GM12878 (cell line): ENCODE data around the gene PRKAR2B. TPM values are rescaled to one million over a fixed set of nuclear protein-coding genes. Genes with fewer than 3 reads are reported as not detected.

Experiments
- ATAC-seq: fragments of 200-7000 bp; cut with Tn5 transposase; 3 replicates; pipeline ENCODE4 v1.9.1; 2020; ENCODE audit warnings: mild to moderate bottlenecking, moderate library complexity
- BruUV-seq: library from RNA; stranded (reverse); fragments of 400-500 nt; replicated peaks from 2 replicates; lab custom pipeline; 2021; lab: Mats Ljungman, UMichigan
- CTCF ChIA-PET: fragments of 300-600 bp; sonication (Branson Sonifier 250); formaldehyde crosslinking; extraction: SDS; loops from one replicate; lab custom pipeline; 2021; ENCODE audit warnings: inconsistent platforms; lab: Yijun Ruan, JAX
- POLR2A ChIA-PET: fragments of 350-600 bp; formaldehyde crosslinking; extraction: SDS; loops from one replicate; lab custom pipeline; 2021; ENCODE audit warnings: inconsistent platforms; lab: Charles Lee
- RAD21 ChIA-PET: fragments of 300-600 bp; sonication (Branson Sonifier 250); formaldehyde crosslinking; loops from one replicate; lab custom pipeline; 2023; ENCODE audit warnings: antibody characterized with exemption; ENCODE audit not compliant: unreplicated experiment; lab: Charles Lee
- SMC1A ChIA-PET: fragments of 300-600 bp; sonication (Branson Sonifier 250); formaldehyde crosslinking; loops from one replicate; lab custom pipeline; 2023; ENCODE audit not compliant: unreplicated experiment, uncharacterized antibody; lab: Charles Lee
- DNase-seq: peaks from one replicate; pipeline ENCODE4 v3.0.0-alpha.2; 2011; ENCODE audit warnings: low read depth, low spot score
- FAIRE-seq: peaks from 3 replicates; lab custom pipeline; 2011; peaks lifted over from hg19 to GRCh38; lab: Jason Lieb, UNC
- H2AFZ ChIP-seq: 2 replicates; pipeline ENCODE4 v1.6.0; 2011; ENCODE audit warnings: low read depth, low read length, control low read depth; ENCODE audit not compliant: control insufficient read depth
- H3K27ac ChIP-seq: 2 replicates; pipeline ENCODE4 v1.5.1; 2011; ENCODE audit warnings: control low read depth; ENCODE audit not compliant: control insufficient read depth, insufficient read depth
- H3K27me3 ChIP-seq, 2 experiments: replicated peaks in 1 of 2; 2 replicates each; pipeline versions ENCODE4 v1.6.0 to v1.6.1; 2011; ENCODE audit warnings: low read length in 1 of 2; ENCODE audit not compliant: control insufficient read depth in 2 of 2, insufficient read depth in 2 of 2
- H3K36me3 ChIP-seq, 2 experiments: 2 replicates each; pipeline ENCODE4 v1.5.1; 2011; ENCODE audit warnings: low read length in 1 of 2; ENCODE audit not compliant: control insufficient read depth in 2 of 2, insufficient read depth in 2 of 2
- H3K4me1 ChIP-seq: 2 replicates; pipeline ENCODE4 v1.6.1; 2011; ENCODE audit warnings: mild to moderate bottlenecking, low read length, moderate library complexity, mixed read lengths; ENCODE audit not compliant: control insufficient read depth, insufficient read depth
- H3K4me2 ChIP-seq: 2 replicates; pipeline ENCODE4 v1.6.0; 2011; ENCODE audit warnings: control low read depth; ENCODE audit not compliant: control insufficient read depth, insufficient read depth
- H3K4me3 ChIP-seq: fragments of 200-600 bp; sonication (generic); 2 replicates; pipeline ENCODE4 v1.5.1; 2016
- H3K79me2 ChIP-seq: 2 replicates; pipeline ENCODE4 v1.6.0; 2011; ENCODE audit warnings: low read length; ENCODE audit not compliant: control insufficient read depth, insufficient read depth
- H3K9ac ChIP-seq: 2 replicates; pipeline ENCODE4 v1.8.0; 2011; ENCODE audit warnings: low read length, control low read depth, mixed read lengths; ENCODE audit not compliant: control insufficient read depth, insufficient read depth
- H3K9me3 ChIP-seq: replicated peaks from 3 replicates; pipeline ENCODE4 v1.5.1; 2011; ENCODE audit warnings: mild to moderate bottlenecking, low read length; ENCODE audit not compliant: control insufficient read depth, insufficient read depth
- H4K20me1 ChIP-seq: 2 replicates; pipeline ENCODE4 v1.6.0; 2011; ENCODE audit not compliant: control insufficient read depth, insufficient read depth
- BHLHE40 ChIP-seq, 2 experiments: fragments of 450-650 bp in 1 of 2; IDR thresholded peaks; 2 replicates each; pipeline ENCODE4 v1.6.1; 2011 to 2017; ENCODE audit warnings: low read depth in 2 of 2, borderline replicate concordance in 1 of 2, improper control_type of control experiment in 1 of 2, low read length in 1 of 2, mild to moderate bottlenecking in 1 of 2
- CREM ChIP-seq: IDR thresholded peaks from 2 replicates; pipeline ENCODE4 v1.6.1; 2014; ENCODE audit warnings: antibody characterized with exemption, low read depth
- GABPA ChIP-seq: IDR thresholded peaks from 2 replicates; pipeline ENCODE4 v1.6.1; 2014; ENCODE audit warnings: antibody characterized with exemption, low read depth, mild to moderate bottlenecking, inconsistent platforms
- KLF5 ChIP-seq: fragments of 450-650 bp; IDR thresholded peaks from 2 replicates; pipeline ENCODE4 v1.6.1; 2014; ENCODE audit warnings: mild to moderate bottlenecking; ENCODE audit not compliant: partially characterized antibody
- MYB ChIP-seq: fragments of 150-350 bp; IDR thresholded peaks from 2 replicates; pipeline ENCODE4 v1.6.1; 2014; ENCODE audit warnings: mild to moderate bottlenecking, low read depth, low read length, borderline replicate concordance
- NFXL1 ChIP-seq: fragments of 450-650 bp; IDR thresholded peaks from 2 replicates; pipeline ENCODE4 v1.6.1; 2017; ENCODE audit warnings: antibody characterized with exemption, mild to moderate bottlenecking, borderline replicate concordance
- NR2C1 ChIP-seq: fragments of 450-650 bp; IDR thresholded peaks from 2 replicates; pipeline ENCODE4 v1.6.1; 2017; ENCODE audit warnings: antibody characterized with exemption, mild to moderate bottlenecking, moderate library complexity
- RBBP5 ChIP-seq: fragments of 200-600 bp; sonication (generic); conservative IDR thresholded peaks from 2 replicates; pipeline ENCODE4 v1.6.1; 2016
- RCOR1 ChIP-seq: conservative IDR thresholded peaks from 2 replicates; pipeline ENCODE4 v1.6.1; 2012; ENCODE audit warnings: low read depth, low read length, improper control_type of control experiment
- SREBF1 ChIP-seq: IDR thresholded peaks from 2 replicates; pipeline ENCODE4 v1.6.1; 2012; ENCODE audit warnings: mild to moderate bottlenecking, low read length
- SUPT20H ChIP-seq: IDR thresholded peaks from 2 replicates; pipeline ENCODE4 v1.6.1; 2011; ENCODE audit warnings: low read depth, mild to moderate bottlenecking, low read length, moderate library complexity, borderline replicate concordance; ENCODE audit not compliant: control insufficient read depth
- WGBS: methylation state at CpG from one replicate; pipeline ENCODE4 v1.1.6; 2016; ENCODE audit warnings: low lambda C conversion rate; ENCODE audit not compliant: insufficient replicate concordance, insufficient coverage; ENCODE audit errors: missing lambda C conversion rate; 5-methylcytosine and 5-hydroxymethylcytosine counted together
- in situ Hi-C: fragments of 300-500 bp; cut with MboI; formaldehyde crosslinking; loops from 9 replicates; pipeline ENCODE4 v1.14.3; 2018; ENCODE audit warnings: mixed read lengths
- intact Hi-C: fragments of 100-400 bp; cut with micrococcal nuclease; formaldehyde crosslinking; loops from one replicate; pipeline ENCODE4 v1.14.2; 2022; ENCODE audit not compliant: unreplicated experiment
- polyA plus RNA-seq, 11 experiments: library from polyadenylated mRNA; depleted of rRNA in 4 of 11; unstranded in 6 of 11; stranded (reverse) in 5 of 11; fragments of >200 nt; fragmentation: Nextera tagmentation in 4 of 11; fragmentation: Illumina TruSeq in 1 of 11; extraction: Ambion mirVana in 4 of 11; extraction: Trizol in 1 of 11; gene quantifications; 1 replicate in 1 of 11; 2 replicates in 10 of 11; pipeline versions ENCODE4 v1.2.1 to v1.2.3, GENCODE V29; 2011 to 2016; ENCODE audit warnings: inconsistent platforms in 2 of 11, missing spikeins in 2 of 11, low read depth in 1 of 11
- total RNA-seq, 4 experiments: library from RNA; depleted of rRNA in 3 of 4; stranded (reverse); fragments of >200 nt in 3 of 4; fragmentation: Illumina TruSeq in 1 of 4; extraction: Trizol in 1 of 4; gene quantifications; 2 replicates each; pipeline versions ENCODE4 v1.2.1 to v1.2.3, GENCODE V29; 2013 to 2021
- TF ChIP-seq, protein P1 (sequence below): fragments of 450-650 bp; IDR thresholded peaks from 2 replicates; pipeline ENCODE4 v1.6.1; 2016; ENCODE audit warnings: mild to moderate bottlenecking
- TF ChIP-seq, protein P2 (sequence below): fragments of 450-650 bp; IDR thresholded peaks from 2 replicates; pipeline ENCODE4 v1.6.1; 2017; ENCODE audit warnings: mild to moderate bottlenecking, low read depth, inconsistent platforms; ENCODE audit not compliant: poor library complexity, severe bottlenecking
- TF ChIP-seq, protein P3 (sequence below): fragments of 450-650 bp; IDR thresholded peaks from 2 replicates; pipeline ENCODE4 v1.6.1; 2018; ENCODE audit warnings: borderline replicate concordance, mild to moderate bottlenecking; ENCODE audit not compliant: partially characterized antibody

The PRKAR2B gene
- total and polyA plus RNA-seq, 10 of the 15 experiments (the other 5 are each of a cell fraction or from before 2014, with no cell fraction given) = 0.01 to 0.18 (median 0.04) TPM; not detected in 4

DNA sequence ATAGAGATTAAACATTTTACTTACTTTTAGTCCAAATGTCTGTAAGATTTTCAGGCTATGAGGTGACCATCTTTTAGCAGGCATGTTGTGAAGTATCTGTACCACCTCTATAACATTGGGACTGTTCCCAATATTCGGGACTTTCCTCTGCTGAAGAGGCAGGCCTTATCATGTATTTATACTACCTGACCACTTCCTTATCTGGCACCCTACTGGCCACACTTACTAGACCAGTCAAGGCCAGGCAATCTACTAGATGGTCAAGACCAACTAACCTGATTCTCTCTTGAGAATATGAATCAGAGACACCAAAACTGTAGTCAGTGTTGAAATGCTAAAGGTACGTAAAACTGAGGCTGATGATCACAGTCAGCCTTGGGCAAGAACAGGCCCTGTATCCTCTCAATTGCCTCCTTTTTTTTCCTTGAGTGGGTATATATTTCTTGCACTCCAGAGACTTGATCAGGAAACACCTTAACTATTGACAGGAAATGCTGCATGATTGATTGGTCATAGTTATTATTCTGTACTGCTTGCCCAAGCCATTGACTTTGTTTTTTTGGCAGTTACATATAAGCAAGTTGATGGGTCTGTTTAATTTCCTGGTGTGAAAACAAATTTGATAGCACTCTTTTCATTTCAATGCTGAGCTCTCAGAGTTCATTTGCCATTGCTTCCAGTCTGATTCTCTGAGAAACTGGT is 5.2 kb upstream of the PRKAR2B start:
- no TSS peak for BruUV-seq
- H3K4me2 ChIP-seq = no peak overlapping the region
- ChIA-PET RAD21 (no interaction called here), CTCF (no interaction called here), SMC1A (no interaction called here), POLR2A (no interaction called here)
- intact Hi-C loops = no loop called here
- H3K27ac ChIP-seq = no peak overlapping the region
- H3K27me3 ChIP-seq = peaks cover 0 to 2% of the 10 kb centered on the region in 2 experiments; a peak in 1 of 4 replicates
- ATAC-seq (no peak), FAIRE-seq (no peak), DNase-seq (no peak)
- no peaks in the 10 kb centered on the region for H3K36me3 ChIP-seq
- H3K9ac ChIP-seq = no peak overlapping the region
- H4K20me1 ChIP-seq = no peaks in the 10 kb centered on the region
- no peaks in the 10 kb centered on the region for H3K4me1 ChIP-seq
- no peak overlapping the region for H3K4me3 ChIP-seq
- H3K9me3 ChIP-seq = no peaks in the 10 kb centered on the region; the same call in 2 of the 3 replicates
- TF ChIP-seq GABPA (no peak), KLF5 (no peak), RCOR1 (no peak), MYB (no peak), BHLHE40 (IDR thresholded peaks at IDR 0.05; ENCODE audit: borderline replicate concordance in 1 of 2, low read depth in 2 of 2, low read length in 1 of 2) (no peak), CREM (no peak), NFXL1 (no peak), RBBP5 (no peak), NR2C1 (no peak), SREBF1 (no peak), SUPT20H (no peak)
- TF ChIP-seq, protein P1, sequence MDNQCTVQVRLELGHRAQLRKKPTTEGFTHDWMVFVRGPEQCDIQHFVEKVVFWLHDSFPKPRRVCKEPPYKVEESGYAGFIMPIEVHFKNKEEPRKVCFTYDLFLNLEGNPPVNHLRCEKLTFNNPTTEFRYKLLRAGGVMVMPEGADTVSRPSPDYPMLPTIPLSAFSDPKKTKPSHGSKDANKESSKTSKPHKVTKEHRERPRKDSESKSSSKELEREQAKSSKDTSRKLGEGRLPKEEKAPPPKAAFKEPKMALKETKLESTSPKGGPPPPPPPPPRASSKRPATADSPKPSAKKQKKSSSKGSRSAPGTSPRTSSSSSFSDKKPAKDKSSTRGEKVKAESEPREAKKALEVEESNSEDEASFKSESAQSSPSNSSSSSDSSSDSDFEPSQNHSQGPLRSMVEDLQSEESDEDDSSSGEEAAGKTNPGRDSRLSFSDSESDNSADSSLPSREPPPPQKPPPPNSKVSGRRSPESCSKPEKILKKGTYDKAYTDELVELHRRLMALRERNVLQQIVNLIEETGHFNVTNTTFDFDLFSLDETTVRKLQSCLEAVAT = no peak
- TF ChIP-seq, protein P2, sequence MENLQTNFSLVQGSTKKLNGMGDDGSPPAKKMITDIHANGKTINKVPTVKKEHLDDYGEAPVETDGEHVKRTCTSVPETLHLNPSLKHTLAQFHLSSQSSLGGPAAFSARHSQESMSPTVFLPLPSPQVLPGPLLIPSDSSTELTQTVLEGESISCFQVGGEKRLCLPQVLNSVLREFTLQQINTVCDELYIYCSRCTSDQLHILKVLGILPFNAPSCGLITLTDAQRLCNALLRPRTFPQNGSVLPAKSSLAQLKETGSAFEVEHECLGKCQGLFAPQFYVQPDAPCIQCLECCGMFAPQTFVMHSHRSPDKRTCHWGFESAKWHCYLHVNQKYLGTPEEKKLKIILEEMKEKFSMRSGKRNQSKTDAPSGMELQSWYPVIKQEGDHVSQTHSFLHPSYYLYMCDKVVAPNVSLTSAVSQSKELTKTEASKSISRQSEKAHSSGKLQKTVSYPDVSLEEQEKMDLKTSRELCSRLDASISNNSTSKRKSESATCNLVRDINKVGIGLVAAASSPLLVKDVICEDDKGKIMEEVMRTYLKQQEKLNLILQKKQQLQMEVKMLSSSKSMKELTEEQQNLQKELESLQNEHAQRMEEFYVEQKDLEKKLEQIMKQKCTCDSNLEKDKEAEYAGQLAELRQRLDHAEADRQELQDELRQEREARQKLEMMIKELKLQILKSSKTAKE = no peak
- TF ChIP-seq, protein P3, sequence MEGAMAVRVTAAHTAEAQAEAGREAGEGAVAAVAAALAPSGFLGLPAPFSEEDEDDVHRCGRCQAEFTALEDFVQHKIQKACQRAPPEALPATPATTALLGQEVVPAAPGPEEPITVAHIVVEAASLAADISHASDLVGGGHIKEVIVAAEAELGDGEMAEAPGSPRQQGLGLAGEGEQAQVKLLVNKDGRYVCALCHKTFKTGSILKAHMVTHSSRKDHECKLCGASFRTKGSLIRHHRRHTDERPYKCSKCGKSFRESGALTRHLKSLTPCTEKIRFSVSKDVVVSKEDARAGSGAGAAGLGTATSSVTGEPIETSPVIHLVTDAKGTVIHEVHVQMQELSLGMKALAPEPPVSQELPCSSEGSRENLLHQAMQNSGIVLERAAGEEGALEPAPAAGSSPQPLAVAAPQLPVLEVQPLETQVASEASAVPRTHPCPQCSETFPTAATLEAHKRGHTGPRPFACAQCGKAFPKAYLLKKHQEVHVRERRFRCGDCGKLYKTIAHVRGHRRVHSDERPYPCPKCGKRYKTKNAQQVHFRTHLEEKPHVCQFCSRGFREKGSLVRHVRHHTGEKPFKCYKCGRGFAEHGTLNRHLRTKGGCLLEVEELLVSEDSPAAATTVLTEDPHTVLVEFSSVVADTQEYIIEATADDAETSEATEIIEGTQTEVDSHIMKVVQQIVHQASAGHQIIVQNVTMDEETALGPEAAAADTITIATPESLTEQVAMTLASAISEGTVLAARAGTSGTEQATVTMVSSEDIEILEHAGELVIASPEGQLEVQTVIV = no peak
- no peaks in the 10 kb centered on the region for H3K79me2 ChIP-seq
- in situ Hi-C loops = no loop called here
- WGBS = 23% methylated on average over 2 of the region's 2 CpGs
- H2AFZ ChIP-seq = no peak overlapping the region
